Immature natural killer cell (primary cell): ENCODE measurements around the gene ERBB2. TPM values are rescaled to one million over a fixed set of nuclear protein-coding genes. Genes with fewer than 3 reads are reported as not detected.
"Not testable (repeated sequence)": the region's sequence is repeated elsewhere in the genome, so short reads cannot be mapped to it uniquely, and the experiment has no call there.

Source experiments
- DNase-seq, 3 donors: peaks; one replicate each; pipeline ENCODE4 v3.0.0; 2022; ENCODE audit warnings: mixed read lengths in 1 of 3
- H3K27ac Mint-ChIP-seq, 6 donors: one replicate each; pipeline ENCODE4 v1.8.0; 2020; ENCODE audit warnings: mixed read lengths in 6 of 6, mild to moderate bottlenecking in 5 of 6, inconsistent platforms in 4 of 6, moderate library complexity in 3 of 6
- H3K27me3 Mint-ChIP-seq, 3 donors: one replicate each; pipeline ENCODE4 v1.8.0; 2020 to 2021; ENCODE audit warnings: low read depth in 3 of 3, mild to moderate bottlenecking in 3 of 3, mixed read lengths in 3 of 3, moderate library complexity in 3 of 3, inconsistent platforms in 1 of 3
- H3K36me3 Mint-ChIP-seq, 3 donors: one replicate each; pipeline ENCODE4 v1.8.0; 2020; ENCODE audit warnings: mixed read lengths in 3 of 3, inconsistent platforms in 2 of 3, mild to moderate bottlenecking in 2 of 3
- H3K4me1 Mint-ChIP-seq, 2 donors: one replicate each; pipeline ENCODE4 v1.8.0; 2020; ENCODE audit warnings: inconsistent platforms in 2 of 2, mild to moderate bottlenecking in 2 of 2, mixed read lengths in 2 of 2, moderate library complexity in 1 of 2
- H3K4me3 Mint-ChIP-seq, 5 donors: one replicate each; pipeline ENCODE4 v1.8.0; 2020; ENCODE audit warnings: mild to moderate bottlenecking in 5 of 5, mixed read lengths in 5 of 5, inconsistent platforms in 3 of 5, moderate library complexity in 3 of 5
- H3K9me3 Mint-ChIP-seq, 6 donors: one replicate each; pipeline ENCODE4 v1.8.0; 2020; ENCODE audit warnings: mild to moderate bottlenecking in 6 of 6, mixed read lengths in 6 of 6, inconsistent platforms in 4 of 6, moderate library complexity in 3 of 6
- polyA plus RNA-seq, 3 donors: library from polyadenylated mRNA; unstranded; fragments of 300-500 nt; fragmentation: Illumina TruSeq; gene quantifications; one replicate each; pipeline ENCODE4 v1.2.3, GENCODE V29; 2021

Gene ERBB2
- polyA plus RNA-seq, 3 donors from 2014 or later, result 14.5 to 49.2 (median 25.2) TPM

GRCh38 chr17:39757176-39757662 lies 57.4 kb downstream of the ERBB2 start:
- Mint-ChIP-seq H3K9me3 (no peaks in the 10 kb centered on the region), H3K36me3 (peaks cover 4 to 8% (median 5%) of the 10 kb centered on the region in 3 donors), H3K27ac (peak overlapping the region; percentile 96 to 100 (median 98)), H3K27me3 (peaks cover 33 to 57% (median 42%) of the 10 kb centered on the region in 3 donors), H3K4me1 (peaks cover 80 to 83% of the 10 kb centered on the region in 2 donors), H3K4me3 (peak overlapping the region; percentile 73 to 84 (median 78))
- DNase-seq, result no peak

- H3K4me1 Mint-ChIP-seq, result peaks cover 79 to 83% of the 10 kb centered on the region in 2 donors
- DNase-seq, result peak; percentile 85 to 87 (median 86)
- H3K4me3 Mint-ChIP-seq, result peak overlapping the region; percentile 61 to 84 (median 78)
- peak overlapping the region; percentile 96 to 100 (median 98) for H3K27ac Mint-ChIP-seq
- H3K36me3 Mint-ChIP-seq, result peaks cover 9 to 13% (median 10%) of the 10 kb centered on the region in 3 donors
- no peaks in the 10 kb centered on the region for H3K9me3 Mint-ChIP-seq
- H3K27me3 Mint-ChIP-seq, result peaks cover 26 to 53% (median 38%) of the 10 kb centered on the region in 3 donors
Measured at GRCh38 chr17:39757931-39758873, 58.3 kb downstream of the ERBB2 start.

GRCh38 chr17:39759204-39759603 lies 59.3 kb downstream of the ERBB2 start:
- Mint-ChIP-seq H3K4me3 (peak overlapping the region; percentile 61 to 84 (median 78)), H3K27me3 (peaks cover 21 to 47% (median 38%) of the 10 kb centered on the region in 3 donors), H3K9me3 (no peaks in the 10 kb centered on the region), H3K4me1 (peaks cover 78 to 84% of the 10 kb centered on the region in 2 donors), H3K36me3 (peaks cover 13 to 17% (median 14%) of the 10 kb centered on the region in 3 donors), H3K27ac (peak overlapping the region; percentile 96 to 100 (median 98))
- no peak for DNase-seq

GRCh38 chr17:39761861-39762496 lies 62.1 kb downstream of the ERBB2 start:
- no peaks in the 10 kb centered on the region for H3K9me3 Mint-ChIP-seq
- H3K4me1 Mint-ChIP-seq, result peaks cover 82 to 88% of the 10 kb centered on the region in 2 donors
- H3K27ac Mint-ChIP-seq, result peak overlapping the region in 5 of 6 donors; percentile 76 to 89 (median 78)
- peaks cover 32 to 42% (median 33%) of the 10 kb centered on the region in 3 donors for H3K36me3 Mint-ChIP-seq
- H3K27me3 Mint-ChIP-seq, result peaks cover 11 to 23% (median 21%) of the 10 kb centered on the region in 3 donors
- DNase-seq, result no peak
- peak overlapping the region in 2 of 5 donors; percentile 6 to 43 for H3K4me3 Mint-ChIP-seq

- no peak for DNase-seq
- Mint-ChIP-seq H3K36me3 (peaks cover 40 to 51% (median 43%) of the 10 kb centered on the region in 3 donors), H3K4me3 (peak overlapping the region in 2 of 5 donors; percentile 15 to 55), H3K9me3 (no peaks in the 10 kb centered on the region), H3K27ac (peak overlapping the region; percentile 76 to 91 (median 84)), H3K27me3 (peaks cover 2 to 17% (median 15%) of the 10 kb centered on the region in 3 donors), H3K4me1 (peaks cover 82 to 88% of the 10 kb centered on the region in 2 donors)
Measured at GRCh38 chr17:39763051-39763820, 63.4 kb downstream of the ERBB2 start.

- DNase-seq, H3K9me3 Mint-ChIP-seq: not testable (repeated sequence)
- Mint-ChIP-seq H3K36me3 (peaks cover 49 to 53% (median 51%) of the 10 kb centered on the region in 3 donors), H3K27me3 (peaks cover 0 to 14% (median 12%) of the 10 kb centered on the region in 3 donors), H3K4me3 (peak overlapping the region in 1 of 5 donors; percentile 94), H3K27ac (peak overlapping the region; percentile 17 to 99 (median 94)), H3K4me1 (peaks cover 82 to 88% of the 10 kb centered on the region in 2 donors)
Measured at GRCh38 chr17:39764171-39764570, 64.3 kb downstream of the ERBB2 start.

GRCh38 chr17:39765175-39765574 lies 65.3 kb downstream of the ERBB2 start:
- H3K4me3 Mint-ChIP-seq, result peak overlapping the region; percentile 76 to 94 (median 89)
- H3K27me3 Mint-ChIP-seq, result peaks cover 0 to 13% (median 12%) of the 10 kb centered on the region in 3 donors
- peaks cover 84 to 89% of the 10 kb centered on the region in 2 donors for H3K4me1 Mint-ChIP-seq
- peaks cover 49 to 58% (median 54%) of the 10 kb centered on the region in 3 donors for H3K36me3 Mint-ChIP-seq
- H3K9me3 Mint-ChIP-seq, result no peaks in the 10 kb centered on the region
- H3K27ac Mint-ChIP-seq, result peak overlapping the region; percentile 93 to 99 (median 98)
- DNase-seq, result no peak

GRCh38 chr17:39765766-39766165 lies 65.9 kb downstream of the ERBB2 start:
- no peaks in the 10 kb centered on the region for H3K9me3 Mint-ChIP-seq
- peaks cover 49 to 58% (median 54%) of the 10 kb centered on the region in 3 donors for H3K36me3 Mint-ChIP-seq
- H3K27ac Mint-ChIP-seq, result peak overlapping the region; percentile 93 to 99 (median 98)
- peaks cover 0 to 13% (median 10%) of the 10 kb centered on the region in 3 donors for H3K27me3 Mint-ChIP-seq
- H3K4me1 Mint-ChIP-seq, result peaks cover 86 to 91% of the 10 kb centered on the region in 2 donors
- peak in 1 of 3 donors; percentile 55 for DNase-seq
- peak overlapping the region; percentile 76 to 94 (median 89) for H3K4me3 Mint-ChIP-seq

GRCh38 chr17:39767147-39767546 lies 67.3 kb downstream of the ERBB2 start:
- Mint-ChIP-seq H3K36me3 (peaks cover 52 to 62% (median 56%) of the 10 kb centered on the region in 3 donors), H3K27ac (peak overlapping the region; percentile 93 to 99 (median 98))

GRCh38 chr17:39769974-39770587 lies 70.2 kb downstream of the ERBB2 start:
- no peaks in the 10 kb centered on the region for H3K9me3 Mint-ChIP-seq
- peaks cover 7 to 14% (median 12%) of the 10 kb centered on the region in 3 donors for H3K27me3 Mint-ChIP-seq
- peaks cover 100% of the 10 kb centered on the region in 2 donors for H3K4me1 Mint-ChIP-seq
- peaks cover 46 to 57% (median 49%) of the 10 kb centered on the region in 3 donors for H3K36me3 Mint-ChIP-seq
- peak; percentile 61 to 65 (median 63) for DNase-seq
- H3K27ac Mint-ChIP-seq, result peak overlapping the region; percentile 93 to 99 (median 98)
- H3K4me3 Mint-ChIP-seq, result peak overlapping the region; percentile 70 to 94 (median 91)

More at GRCh38 chr17:39767147-39767546, 67.3 kb downstream of the ERBB2 start:
- H3K9me3 Mint-ChIP-seq, result no peaks in the 10 kb centered on the region
- peak overlapping the region; percentile 76 to 94 (median 89) for H3K4me3 Mint-ChIP-seq
- peak; percentile 59 to 69 (median 62) for DNase-seq
- H3K4me1 Mint-ChIP-seq, result peaks cover 90 to 95% of the 10 kb centered on the region in 2 donors
- H3K27me3 Mint-ChIP-seq, result peaks cover 5 to 10% (median 5%) of the 10 kb centered on the region in 3 donors

- Mint-ChIP-seq H3K4me3 (peak overlapping the region; percentile 81 to 94 (median 91)), H3K27me3 (peaks cover 7 to 15% (median 8%) of the 10 kb centered on the region in 3 donors), H3K27ac (peak overlapping the region; percentile 93 to 99 (median 98)), H3K4me1 (peaks cover 92 to 98% of the 10 kb centered on the region in 2 donors), H3K9me3 (no peaks in the 10 kb centered on the region), H3K36me3 (peaks cover 32 to 44% (median 37%) of the 10 kb centered on the region in 3 donors)
- DNase-seq, result peak in 1 of 3 donors; percentile 34
Measured at GRCh38 chr17:39772415-39772814, 72.6 kb downstream of the ERBB2 start.
